Neural crest cell (in vitro differentiated cells): ENCODE measurements around the gene PLA2G4F. TPM values are rescaled to one million over a fixed set of nuclear protein-coding genes. Genes with fewer than 3 reads are reported as not detected.

Experiments used
- DNase-seq: peaks from one replicate; pipeline ENCODE4 v3.0.0; 2021; ENCODE audit warnings: low read depth, mixed read lengths, low spot score
- H3K27ac Mint-ChIP-seq: one replicate; pipeline ENCODE4 v1.8.0; 2021; ENCODE audit warnings: mild to moderate bottlenecking, mixed read lengths; ENCODE audit not compliant: unreplicated experiment
- H3K27me3 Mint-ChIP-seq: 2 replicates; pipeline ENCODE4 v1.8.0; 2021; ENCODE audit warnings: low read depth, mild to moderate bottlenecking, mixed read lengths
- H3K36me3 Mint-ChIP-seq: 2 replicates; pipeline ENCODE4 v1.8.0; 2021; ENCODE audit warnings: low read depth, mild to moderate bottlenecking, mixed read lengths
- H3K4me1 Mint-ChIP-seq: 2 replicates; pipeline ENCODE4 v1.8.0; 2021; ENCODE audit warnings: mixed read lengths
- H3K4me3 Mint-ChIP-seq: one replicate; pipeline ENCODE4 v1.8.0; 2021; ENCODE audit warnings: mild to moderate bottlenecking, mixed read lengths
- H3K9me3 Mint-ChIP-seq: 2 replicates; pipeline ENCODE4 v1.8.0; 2021; ENCODE audit warnings: mixed read lengths
- total RNA-seq: library from RNA; stranded (reverse); gene quantifications from 2 replicates; pipeline ENCODE4 v1.2.1, GENCODE V29; 2021
- TF ChIP-seq, protein P1 (sequence below): fragments of 200-600 bp; sonication (generic); conservative IDR thresholded peaks from 2 replicates; pipeline ENCODE4 v1.5.0; 2021; ENCODE audit warnings: antibody characterized with exemption, mild to moderate bottlenecking

Gene PLA2G4F
- total RNA-seq, 1 donor from 2014 or later = not detected

- Mint-ChIP-seq H3K27me3 (no peaks in the 10 kb centered on the region), H3K27ac (no peak overlapping the region), H3K4me3 (no peak overlapping the region), H3K9me3 (no peaks in the 10 kb centered on the region), H3K4me1 (no peaks in the 10 kb centered on the region), H3K36me3 (peaks cover 13% of the 10 kb centered on the region)
- DNase-seq = no peak
- TF ChIP-seq, protein P1, sequence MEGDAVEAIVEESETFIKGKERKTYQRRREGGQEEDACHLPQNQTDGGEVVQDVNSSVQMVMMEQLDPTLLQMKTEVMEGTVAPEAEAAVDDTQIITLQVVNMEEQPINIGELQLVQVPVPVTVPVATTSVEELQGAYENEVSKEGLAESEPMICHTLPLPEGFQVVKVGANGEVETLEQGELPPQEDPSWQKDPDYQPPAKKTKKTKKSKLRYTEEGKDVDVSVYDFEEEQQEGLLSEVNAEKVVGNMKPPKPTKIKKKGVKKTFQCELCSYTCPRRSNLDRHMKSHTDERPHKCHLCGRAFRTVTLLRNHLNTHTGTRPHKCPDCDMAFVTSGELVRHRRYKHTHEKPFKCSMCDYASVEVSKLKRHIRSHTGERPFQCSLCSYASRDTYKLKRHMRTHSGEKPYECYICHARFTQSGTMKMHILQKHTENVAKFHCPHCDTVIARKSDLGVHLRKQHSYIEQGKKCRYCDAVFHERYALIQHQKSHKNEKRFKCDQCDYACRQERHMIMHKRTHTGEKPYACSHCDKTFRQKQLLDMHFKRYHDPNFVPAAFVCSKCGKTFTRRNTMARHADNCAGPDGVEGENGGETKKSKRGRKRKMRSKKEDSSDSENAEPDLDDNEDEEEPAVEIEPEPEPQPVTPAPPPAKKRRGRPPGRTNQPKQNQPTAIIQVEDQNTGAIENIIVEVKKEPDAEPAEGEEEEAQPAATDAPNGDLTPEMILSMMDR = no peak
Measured at GRCh38 chr15:42198516-42198915, 42.1 kb upstream of the PLA2G4F start.

GRCh38 chr15:42194513-42194912 lies 38.1 kb upstream of the PLA2G4F start:
- Mint-ChIP-seq H3K9me3 (no peaks in the 10 kb centered on the region), H3K27ac (no peak overlapping the region), H3K36me3 (peaks cover 17% of the 10 kb centered on the region), H3K27me3 (no peaks in the 10 kb centered on the region), H3K4me1 (no peaks in the 10 kb centered on the region), H3K4me3 (no peak overlapping the region)
- TF ChIP-seq, protein P1 = no peak
- no peak for DNase-seq

DNA sequence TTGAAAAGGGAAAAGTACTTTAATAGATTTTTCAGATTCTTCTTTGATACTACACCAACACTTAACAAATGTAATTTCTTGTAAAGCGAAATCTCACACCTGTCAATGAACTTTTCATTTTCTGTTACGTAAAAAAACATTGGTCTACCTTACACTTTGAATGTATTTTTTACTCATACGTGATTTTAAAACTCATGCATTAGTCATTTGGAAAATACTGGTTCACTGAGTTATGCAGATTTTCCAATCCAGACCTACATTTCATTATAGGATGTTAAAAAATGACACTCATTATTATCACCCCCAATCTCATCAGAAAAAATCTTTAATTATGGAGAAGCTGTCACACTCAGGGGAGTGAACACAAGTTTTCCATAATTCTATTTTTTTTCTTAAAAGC lies 36.9 kb upstream of the PLA2G4F start:
- Mint-ChIP-seq H3K4me3 (no peak overlapping the region), H3K27me3 (no peaks in the 10 kb centered on the region), H3K4me1 (no peaks in the 10 kb centered on the region), H3K9me3 (no peaks in the 10 kb centered on the region), H3K36me3 (peaks cover 21% of the 10 kb centered on the region), H3K27ac (no peak overlapping the region)
- TF ChIP-seq, protein P1 = no peak
- DNase-seq = no peak

DNA sequence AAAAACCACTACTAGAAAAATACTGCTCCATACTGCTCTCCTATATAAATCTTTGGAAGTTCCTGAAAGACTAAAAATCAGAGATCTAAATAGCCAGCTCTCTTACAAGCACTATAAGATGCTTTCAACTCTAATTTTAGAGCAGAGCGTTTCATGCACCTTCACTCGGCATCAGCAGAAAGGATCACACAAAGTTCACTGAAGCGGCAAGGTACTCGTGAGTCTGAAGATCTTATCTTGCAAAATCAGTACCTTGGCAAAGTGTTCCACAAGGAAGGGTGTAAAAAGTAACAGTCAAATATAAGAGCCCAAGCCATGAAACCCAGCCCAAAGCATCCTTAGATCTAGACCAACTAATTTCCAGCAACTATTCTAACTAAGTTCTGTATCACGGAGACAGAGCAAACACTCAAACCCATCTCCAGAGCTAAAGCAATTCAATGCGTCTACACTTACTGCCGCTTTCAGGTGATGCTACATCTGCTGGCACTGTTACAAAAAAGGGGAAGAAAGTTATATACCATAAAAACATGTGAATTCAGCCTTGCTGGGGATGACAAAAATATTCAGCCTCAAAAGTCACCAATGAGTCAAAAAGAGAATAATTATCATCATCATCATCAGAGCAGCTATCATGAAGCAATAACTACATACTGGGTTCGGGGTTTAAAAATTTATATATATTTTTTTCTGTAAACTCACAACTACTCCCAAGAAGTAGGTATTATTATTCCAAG lies 35.3 kb upstream of the PLA2G4F start:
- no peaks in the 10 kb centered on the region for H3K9me3 Mint-ChIP-seq

DNA sequence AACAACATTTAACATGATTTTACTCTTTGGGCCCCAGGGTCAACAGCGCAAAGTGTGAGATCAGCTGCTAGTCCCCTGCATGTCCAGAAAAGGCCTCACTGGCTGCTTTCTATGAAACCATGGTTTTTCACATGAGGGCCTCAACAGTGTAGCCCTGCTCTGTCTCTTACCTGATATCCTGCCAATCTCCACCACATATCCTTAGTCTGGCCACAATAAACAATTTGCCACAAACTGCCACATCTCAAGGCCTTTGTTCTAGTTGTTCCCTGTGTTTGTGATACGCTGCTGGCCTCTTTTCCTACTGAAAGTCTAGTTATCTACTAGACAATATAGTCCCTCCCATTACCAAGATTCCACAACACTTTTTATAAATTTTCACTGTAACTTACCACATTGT lies 33.9 kb upstream of the PLA2G4F start:
- no peak for DNase-seq
- no peak overlapping the region for H3K27ac Mint-ChIP-seq
- H3K4me1 Mint-ChIP-seq = no peaks in the 10 kb centered on the region
- H3K36me3 Mint-ChIP-seq = peaks cover 8% of the 10 kb centered on the region
- TF ChIP-seq, protein P1 = no peak
- H3K9me3 Mint-ChIP-seq = no peaks in the 10 kb centered on the region
- H3K4me3 Mint-ChIP-seq = no peak overlapping the region
- H3K27me3 Mint-ChIP-seq = no peaks in the 10 kb centered on the region

More for the DNA sequence above, 35.3 kb upstream of the PLA2G4F start:
- no peak overlapping the region for H3K27ac Mint-ChIP-seq
- no peak for DNase-seq
- H3K4me1 Mint-ChIP-seq = no peaks in the 10 kb centered on the region
- no peaks in the 10 kb centered on the region for H3K27me3 Mint-ChIP-seq
- peaks cover 18% of the 10 kb centered on the region for H3K36me3 Mint-ChIP-seq
- H3K4me3 Mint-ChIP-seq = no peak overlapping the region
- TF ChIP-seq, protein P1 = no peak
